AML-193 (cell line): ENCODE results near the gene SGO2.
"Not testable (repeated sequence)": the region's sequence is repeated elsewhere in the genome, so short reads cannot be mapped to it uniquely, and the experiment has no call there.

Experiments used
- DNase-seq, 2 experiments: peaks; one replicate each; lab custom pipeline; 2025; lab: John Stamatoyannopoulos, UW

Gene SGO2

DNA sequence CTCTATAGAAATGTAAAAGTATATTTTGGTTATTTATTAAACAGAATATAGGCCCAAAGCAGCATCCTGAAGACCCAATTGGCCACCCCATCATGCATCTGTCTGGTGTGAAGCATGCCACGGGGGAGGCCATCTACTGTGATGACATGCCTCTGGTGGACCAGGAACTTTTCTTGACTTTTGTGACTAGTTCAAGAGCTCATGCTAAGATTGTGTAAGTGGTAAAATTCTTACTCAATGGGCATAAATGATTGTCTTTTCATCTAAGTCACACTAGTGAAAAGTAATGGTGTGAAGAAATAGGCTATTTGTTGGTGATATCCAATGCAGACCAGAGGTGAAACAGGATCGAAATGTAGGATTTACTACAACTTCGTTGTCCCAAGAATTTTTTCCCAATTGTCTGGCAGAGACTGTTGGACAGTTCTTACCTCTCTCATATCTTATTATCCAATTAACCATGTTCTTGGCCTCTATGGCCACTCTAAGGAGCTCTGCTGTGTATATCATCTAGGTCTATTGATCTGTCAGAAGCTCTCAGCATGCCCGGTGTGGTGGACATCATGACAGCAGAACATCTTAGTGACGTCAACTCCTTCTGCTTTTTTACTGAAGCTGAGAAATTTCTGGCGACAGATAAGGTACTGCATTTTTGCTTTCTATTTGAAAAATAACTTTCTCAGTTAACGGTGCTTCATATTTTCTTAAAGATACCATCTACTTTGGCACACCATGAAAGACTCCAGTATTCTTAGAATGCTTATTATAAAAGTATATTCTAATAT, 94.8 kb downstream of the SGO2 start:
- DNase-seq, result peak; percentile 27 to 37

DNA sequence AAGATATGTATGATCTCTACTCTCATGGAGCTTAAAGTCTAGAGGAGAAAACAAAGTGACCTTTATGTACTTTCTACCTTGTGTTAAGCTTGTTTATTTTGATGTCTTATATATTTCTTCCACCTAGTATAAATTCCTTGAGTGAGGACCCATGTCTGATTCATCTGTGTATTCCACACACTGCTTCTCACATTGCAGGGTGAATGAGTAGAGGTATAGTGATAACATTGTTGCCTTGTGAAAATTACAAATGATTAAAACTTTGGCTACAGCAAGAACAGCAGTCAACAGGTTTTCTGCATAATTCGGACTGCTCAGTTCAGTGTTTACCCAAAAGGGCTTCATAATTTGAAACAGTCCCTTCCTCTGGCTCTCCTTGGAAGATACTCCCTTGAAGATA, 96.1 kb downstream of the SGO2 start:
- DNase-seq, result no peak

DNA sequence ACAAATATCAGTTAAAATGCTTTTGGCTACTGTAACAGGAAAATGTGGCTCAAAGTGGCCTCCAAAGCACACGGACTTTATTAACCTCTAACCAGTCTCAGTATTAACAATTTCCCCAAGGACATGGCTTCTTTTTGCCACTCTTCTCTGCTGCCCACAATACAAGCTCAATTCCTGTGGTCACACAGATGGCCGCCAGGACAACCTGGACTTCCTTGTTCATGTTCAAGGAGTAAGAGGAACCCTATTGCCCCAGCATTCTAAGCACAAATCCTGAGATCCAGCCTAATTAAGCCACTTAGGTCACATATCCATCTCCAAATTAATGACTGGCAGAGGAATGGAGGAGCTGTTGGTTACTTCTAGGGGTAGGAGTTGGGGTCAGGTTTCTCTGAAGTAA, 98.0 kb downstream of the SGO2 start:
- DNase-seq, result no peak

DNA sequence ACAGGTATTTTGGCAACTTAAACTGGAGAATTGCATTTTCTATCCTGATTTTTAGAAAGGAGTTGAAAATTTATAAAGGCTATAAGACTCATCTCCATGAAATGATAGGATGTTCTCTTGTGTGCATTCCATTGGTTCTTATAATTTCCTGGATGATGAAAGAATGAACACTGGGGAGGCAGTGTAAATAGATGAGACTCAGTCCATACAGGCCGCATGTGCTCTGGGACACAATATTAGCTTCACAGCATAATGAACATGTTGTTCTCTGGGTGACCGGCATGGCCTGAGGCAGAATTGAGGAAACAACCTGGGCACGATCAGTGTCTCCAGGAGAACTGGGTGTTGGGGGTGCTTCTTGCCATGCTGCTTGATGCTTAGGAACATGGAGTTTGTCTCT, 98.7 kb downstream of the SGO2 start:
- no peak for DNase-seq

DNA sequence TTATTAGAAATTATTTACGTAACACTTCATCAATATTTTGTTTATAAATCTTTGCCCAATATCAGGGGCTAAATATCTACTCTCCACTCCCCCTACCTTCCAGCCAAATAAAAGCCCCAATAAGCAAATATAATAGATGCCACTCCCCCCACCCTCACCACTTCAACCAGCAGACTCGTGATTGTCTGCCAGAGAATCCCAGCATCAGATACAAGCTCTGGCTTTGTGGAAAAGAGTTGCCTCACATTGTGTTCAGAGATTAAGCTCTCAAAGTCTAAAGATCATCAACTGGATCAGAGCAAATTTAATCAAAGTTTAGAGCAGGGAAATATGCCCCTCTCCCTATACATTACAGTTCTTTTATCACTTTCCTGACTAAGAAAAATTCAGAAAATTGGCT, 99.3 kb downstream of the SGO2 start:
- no peak for DNase-seq

DNA sequence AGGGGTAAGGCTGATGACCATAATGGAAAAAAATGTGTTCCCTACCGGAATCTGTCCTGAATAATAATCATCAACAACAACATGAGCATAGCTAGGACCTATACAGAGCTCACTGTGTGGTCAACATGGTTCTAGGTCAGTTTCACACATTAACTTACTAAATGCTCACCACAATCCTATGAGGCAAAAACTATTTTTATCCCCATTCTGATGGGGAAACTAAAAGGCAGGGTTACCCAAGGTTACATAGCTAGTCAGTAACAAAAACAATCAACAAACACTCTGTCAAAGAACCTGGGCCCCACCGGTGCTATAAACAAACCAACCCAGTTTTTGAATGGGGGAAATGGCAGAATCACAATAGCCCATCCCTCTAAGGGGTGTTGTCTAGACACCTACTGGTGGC, 100.0 kb downstream of the SGO2 start:
- DNase-seq, result no peak

DNA sequence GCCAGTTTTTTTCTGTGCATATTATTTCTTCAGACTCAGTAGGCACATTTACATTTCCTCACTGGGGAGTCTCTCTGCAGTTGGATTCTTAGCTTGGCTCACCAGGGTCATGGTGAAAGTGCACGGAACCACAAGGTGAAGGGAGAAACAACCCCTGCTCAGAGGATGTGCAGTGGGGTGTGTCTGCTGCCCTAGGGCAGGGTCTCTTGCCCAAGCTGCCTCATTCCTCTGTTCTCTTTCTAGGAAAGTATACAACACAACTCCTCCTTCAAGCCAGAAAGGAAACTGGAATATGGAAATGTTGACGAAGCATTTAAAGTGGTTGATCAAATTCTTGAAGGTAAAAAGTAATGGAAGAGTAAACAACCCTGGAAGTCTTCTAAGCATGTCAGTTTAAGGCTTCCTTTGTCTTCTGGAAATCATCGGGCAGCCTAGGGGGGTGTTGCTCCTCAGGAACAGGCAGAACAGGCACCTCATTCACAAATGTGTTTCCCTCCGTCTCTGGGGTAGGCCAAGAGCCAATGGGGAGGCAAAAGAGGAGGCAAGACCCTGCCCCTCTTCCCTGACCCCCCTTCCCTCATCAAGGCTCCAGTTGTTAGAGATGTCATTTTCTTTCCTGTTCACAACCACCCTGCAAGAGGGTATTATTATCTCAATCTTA, 101.2 kb downstream of the SGO2 start:
- DNase-seq, result no peak

- not testable (repeated sequence) for DNase-seq
Observed at GRCh38 chr2:200628461-200628860, 102.5 kb downstream of the SGO2 start.

GRCh38 chr2:200631287-200631686, 105.3 kb downstream of the SGO2 start:
- DNase-seq, result no peak
